OCI-M2 (cell line): Measurements from ENCODE around the gene TMPRSS13.
"Not testable (repeated sequence)": the region's sequence is repeated elsewhere in the genome, so short reads cannot be mapped to it uniquely, and the experiment has no call there.

Experiments
- DNase-seq: peaks from one replicate; lab custom pipeline; 2025; ENCODE audit not compliant: unreplicated experiment; lab: John Stamatoyannopoulos, UW

Gene TMPRSS13

GRCh38 chr11:117950993-117951961, 22.1 kb upstream of the TMPRSS13 start:
- no peak for DNase-seq

- DNase-seq: no peak
These were observed 21.1 kb upstream of the TMPRSS13 start for GRCh38 chr11:117950301-117950700.

GRCh38 chr11:117949062-117949461, 19.9 kb upstream of the TMPRSS13 start:
- no peak for DNase-seq

- not testable (repeated sequence) for DNase-seq
These were observed 19.3 kb upstream of the TMPRSS13 start for GRCh38 chr11:117948466-117948865.

GRCh38 chr11:117947751-117948150, 18.5 kb upstream of the TMPRSS13 start:
- DNase-seq: not testable (repeated sequence)

GRCh38 chr11:117946842-117947526, 17.8 kb upstream of the TMPRSS13 start:
- peak; percentile 4 for DNase-seq

GRCh38 chr11:117946156-117946841, 17.1 kb upstream of the TMPRSS13 start:
- no peak for DNase-seq

- no peak for DNase-seq
These were observed 16.0 kb upstream of the TMPRSS13 start for GRCh38 chr11:117945047-117945810.

- DNase-seq: no peak
These were observed 15.4 kb upstream of the TMPRSS13 start for GRCh38 chr11:117944554-117944953.

- no peak for DNase-seq
These were observed 12.9 kb upstream of the TMPRSS13 start for GRCh38 chr11:117941976-117942654.

- DNase-seq: no peak
These were observed 12.0 kb upstream of the TMPRSS13 start for GRCh38 chr11:117941163-117941707.

GRCh38 chr11:117940736-117941135, 11.5 kb upstream of the TMPRSS13 start:
- DNase-seq: no peak

GRCh38 chr11:117936973-117937372, 7.8 kb upstream of the TMPRSS13 start:
- no peak for DNase-seq

- no peak for DNase-seq
These were observed 5.5 kb upstream of the TMPRSS13 start for GRCh38 chr11:117934526-117935307.

- no peak for DNase-seq
These were observed 4.7 kb upstream of the TMPRSS13 start for GRCh38 chr11:117933930-117934329.

- DNase-seq: no peak
These were observed 4.3 kb upstream of the TMPRSS13 start for GRCh38 chr11:117933475-117933874.

GRCh38 chr11:117932947-117933346, 3.7 kb upstream of the TMPRSS13 start:
- no peak for DNase-seq

GRCh38 chr11:117932426-117932825, 3.2 kb upstream of the TMPRSS13 start:
- no peak for DNase-seq

GRCh38 chr11:117931971-117932370, 2.8 kb upstream of the TMPRSS13 start:
- no peak for DNase-seq
